ENCODE measurements around the gene NDUFB8. TPM values are rescaled to one million over a fixed set of nuclear protein-coding genes. Genes with fewer than 3 reads are reported as not detected.

The NDUFB8 gene
- total and polyA plus RNA-seq, 4 donors, result 72.4 to 297 (median 199) TPM

GRCh38 chr10:100537475-100537874 is 7.8 kb upstream of the NDUFB8 start:
- Histone ChIP-seq H3K27ac (ENCODE audit: low read depth in 1 of 2, low read length in 2 of 2) (no peak overlapping the region), H3K9ac (ENCODE audit: low read depth in 1 of 2, low read length in 2 of 2) (no peak overlapping the region), H3K36me3 (ENCODE audit: control insufficient read depth in 4 of 4, insufficient read depth in 3 of 4, low read depth in 1 of 4, low read length in 3 of 4) (peaks cover 3 to 24% (median 23%) of the 10 kb centered on the region in 4 donors), H3K9me3 (ENCODE audit: control insufficient read depth in 4 of 4, low read length in 3 of 4) (no peaks in the 10 kb centered on the region), H3K27me3 (ENCODE audit: control insufficient read depth in 4 of 4, insufficient read depth in 4 of 4, low read length in 3 of 4) (no peaks in the 10 kb centered on the region), H3K4me1 (ENCODE audit: control insufficient read depth in 4 of 4, insufficient read depth in 4 of 4, low read length in 3 of 4) (peaks cover 6 to 23% (median 18%) of the 10 kb centered on the region in 4 donors), H3K4me3 (ENCODE audit: low read depth in 1 of 3, low read length in 3 of 3) (no peak overlapping the region)
- WGBS, result 94% methylated on average over 4 of the region's 4 CpGs
- DNase-seq (ENCODE audit: low spot score), result no peak
- TF ChIP-seq HNF4G (IDR thresholded peaks at IDR 0.05), result no peak
- no peak for TF ChIP-seq MAX (IDR thresholded peaks at IDR 0.05)
- TF ChIP-seq YY1 (IDR thresholded peaks at IDR 0.05), result no peak
- no peak for TF ChIP-seq NR2F2 (IDR thresholded peaks at IDR 0.05)
- no peak for TF ChIP-seq EGR1 (IDR thresholded peaks at IDR 0.05; ENCODE audit: low read depth in 2 of 2)
- no peak for TF ChIP-seq RXRA (IDR thresholded peaks at IDR 0.05)
- TF ChIP-seq GABPA (IDR thresholded peaks at IDR 0.05 in 1 of 2, conservative IDR thresholded peaks at IDR 0.05 in 1 of 2), result no peak

- Histone ChIP-seq H3K36me3 (ENCODE audit: control insufficient read depth in 4 of 4, insufficient read depth in 3 of 4, low read depth in 1 of 4, low read length in 3 of 4) (peaks cover 0 to 13% (median 12%) of the 10 kb centered on the region in 4 donors), H3K27me3 (ENCODE audit: control insufficient read depth in 4 of 4, insufficient read depth in 4 of 4, low read length in 3 of 4) (no peaks in the 10 kb centered on the region), H3K9me3 (ENCODE audit: control insufficient read depth in 4 of 4, low read length in 3 of 4) (no peaks in the 10 kb centered on the region), H3K9ac (ENCODE audit: low read depth in 1 of 2, low read length in 2 of 2) (peak within 1 kb of the TSS; percentile 19 to 54), H3K4me1 (ENCODE audit: control insufficient read depth in 4 of 4, insufficient read depth in 4 of 4, low read length in 3 of 4) (peaks cover 6 to 23% (median 18%) of the 10 kb centered on the region in 4 donors), H3K27ac (ENCODE audit: low read depth in 1 of 2, low read length in 2 of 2) (peak within 1 kb of the TSS in 1 of 2 donors; percentile 57), H3K4me3 (ENCODE audit: low read depth in 1 of 3, low read length in 3 of 3) (peak within 1 kb of the TSS; percentile 78 to 87 (median 79))
- peak; percentile 80 for DNase-seq (ENCODE audit: low spot score)
- TF ChIP-seq SP1 (IDR thresholded peaks at IDR 0.05), result peak; percentile 77
- TF ChIP-seq CTCF (IDR thresholded peaks at IDR 0.05; ENCODE audit: low read depth, low read length, missing input control), result peak; percentile 94
- TF ChIP-seq YY1 (IDR thresholded peaks at IDR 0.05), result peak; percentile 96
- no peak for TF ChIP-seq MAX (IDR thresholded peaks at IDR 0.05)
- TF ChIP-seq ZBTB33 (IDR thresholded peaks at IDR 0.05), result peak; percentile 82
- TF ChIP-seq GABPA (IDR thresholded peaks at IDR 0.05 in 1 of 2, conservative IDR thresholded peaks at IDR 0.05 in 1 of 2), result peak; percentile 96 to 98
- TF ChIP-seq FOXA1 (IDR thresholded peaks at IDR 0.05), result peak; percentile 39
- TF ChIP-seq REST (IDR thresholded peaks at IDR 0.05), result peak; percentile 67
- peak; percentile 64 for TF ChIP-seq NR2F2 (IDR thresholded peaks at IDR 0.05)
- TF ChIP-seq HNF4G (IDR thresholded peaks at IDR 0.05), result no peak
- TF ChIP-seq RAD21 (IDR thresholded peaks at IDR 0.05), result peak; percentile 65 to 74
- TF ChIP-seq RXRA (IDR thresholded peaks at IDR 0.05), result peak in 1 of 2 donors; percentile 50
- TF ChIP-seq EGR1 (IDR thresholded peaks at IDR 0.05; ENCODE audit: low read depth in 2 of 2), result no peak
- TF ChIP-seq HNF4A (conservative IDR thresholded peaks at IDR 0.05), result peak; percentile 27 to 28
- WGBS, result 2% methylated on average over 35 of the region's 35 CpGs
Observed at GRCh38 chr10:100535715-100536353, 6.2 kb upstream of the NDUFB8 start, which contains the start of gene HIF1AN. Gene HIF1AN (plus strand): TSS chr10:100535943. CDS start chr10:100535959, 16 bp downstream.

All from liver (tissue), 9 donors.